GM20000 (cell line): ENCODE measurements around the gene TNFRSF18.

ENCODE experiments used
- DNase-seq: peaks from one replicate; pipeline ENCODE4 v3.0.0; 2012; ENCODE audit warnings: low spot score
- TF ChIP-seq, protein P1 (sequence below): IDR thresholded peaks from 2 replicates; pipeline ENCODE4 v1.5.1; 2012; ENCODE audit warnings: mild to moderate bottlenecking, control low read depth; ENCODE audit errors: extremely low read depth, missing control alignments

The TNFRSF18 gene

DNA sequence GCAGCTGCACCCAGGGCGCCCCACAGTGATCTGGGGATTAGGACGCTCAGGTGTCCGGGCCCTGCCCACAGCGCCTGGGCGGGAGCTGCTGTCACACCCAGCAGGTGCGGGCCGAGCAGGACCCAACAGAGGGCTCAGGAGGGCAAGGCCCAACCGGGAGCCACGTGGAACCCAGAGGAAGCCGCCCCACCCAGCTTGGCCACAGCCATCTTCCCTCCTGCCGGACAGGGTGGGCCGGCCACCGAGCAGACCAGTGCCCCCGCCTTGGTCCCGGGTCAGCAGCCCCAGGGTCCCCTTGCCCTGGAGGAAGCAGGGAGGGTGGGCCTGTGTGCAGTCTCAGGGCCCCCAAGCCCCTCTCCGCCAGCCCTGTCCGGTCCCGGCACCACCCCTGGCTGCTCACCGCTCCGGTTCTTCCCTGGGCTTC is 39.0 kb downstream of the TNFRSF18 start:
- TF ChIP-seq, protein P1, sequence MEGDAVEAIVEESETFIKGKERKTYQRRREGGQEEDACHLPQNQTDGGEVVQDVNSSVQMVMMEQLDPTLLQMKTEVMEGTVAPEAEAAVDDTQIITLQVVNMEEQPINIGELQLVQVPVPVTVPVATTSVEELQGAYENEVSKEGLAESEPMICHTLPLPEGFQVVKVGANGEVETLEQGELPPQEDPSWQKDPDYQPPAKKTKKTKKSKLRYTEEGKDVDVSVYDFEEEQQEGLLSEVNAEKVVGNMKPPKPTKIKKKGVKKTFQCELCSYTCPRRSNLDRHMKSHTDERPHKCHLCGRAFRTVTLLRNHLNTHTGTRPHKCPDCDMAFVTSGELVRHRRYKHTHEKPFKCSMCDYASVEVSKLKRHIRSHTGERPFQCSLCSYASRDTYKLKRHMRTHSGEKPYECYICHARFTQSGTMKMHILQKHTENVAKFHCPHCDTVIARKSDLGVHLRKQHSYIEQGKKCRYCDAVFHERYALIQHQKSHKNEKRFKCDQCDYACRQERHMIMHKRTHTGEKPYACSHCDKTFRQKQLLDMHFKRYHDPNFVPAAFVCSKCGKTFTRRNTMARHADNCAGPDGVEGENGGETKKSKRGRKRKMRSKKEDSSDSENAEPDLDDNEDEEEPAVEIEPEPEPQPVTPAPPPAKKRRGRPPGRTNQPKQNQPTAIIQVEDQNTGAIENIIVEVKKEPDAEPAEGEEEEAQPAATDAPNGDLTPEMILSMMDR: no peak
- DNase-seq: no peak

DNA sequence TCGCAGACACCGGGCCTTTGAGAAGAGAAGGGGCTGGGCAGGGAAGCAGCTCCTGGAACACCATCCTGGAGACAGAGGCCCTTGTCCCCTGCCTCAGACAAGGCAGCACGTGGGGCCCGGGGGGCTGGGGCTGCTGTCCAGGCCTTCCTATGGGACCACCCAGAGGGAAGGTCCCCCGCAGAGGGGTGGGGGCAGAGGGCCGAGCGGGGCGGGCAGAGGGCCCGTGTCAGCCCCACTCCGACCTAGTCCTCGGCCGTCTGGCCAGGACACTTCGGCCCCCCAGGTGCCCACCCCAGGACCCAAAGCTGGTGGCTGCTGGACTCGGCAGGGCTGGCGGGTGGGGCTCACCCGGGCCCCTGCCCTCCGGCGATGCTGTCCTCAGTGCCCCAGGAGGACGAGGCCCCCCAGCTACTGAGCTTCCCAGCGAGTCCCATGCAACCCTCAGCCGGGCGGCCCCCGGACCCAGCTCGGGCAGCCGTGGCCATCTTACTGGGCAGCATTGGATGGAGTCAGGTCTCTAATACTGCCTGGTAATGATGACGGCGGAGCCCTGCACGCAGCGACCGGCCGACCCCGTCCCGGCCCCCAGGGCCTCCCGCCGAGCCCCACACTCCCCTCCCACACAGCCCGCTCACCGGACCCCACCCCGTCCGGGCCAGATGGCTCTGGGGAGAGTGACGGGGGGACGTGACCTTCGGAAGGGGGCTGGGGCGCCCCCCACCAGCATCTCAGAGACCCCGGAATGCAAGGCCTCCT is 39.6 kb downstream of the TNFRSF18 start:
- TF ChIP-seq, protein P1: no peak
- no peak for DNase-seq

DNA sequence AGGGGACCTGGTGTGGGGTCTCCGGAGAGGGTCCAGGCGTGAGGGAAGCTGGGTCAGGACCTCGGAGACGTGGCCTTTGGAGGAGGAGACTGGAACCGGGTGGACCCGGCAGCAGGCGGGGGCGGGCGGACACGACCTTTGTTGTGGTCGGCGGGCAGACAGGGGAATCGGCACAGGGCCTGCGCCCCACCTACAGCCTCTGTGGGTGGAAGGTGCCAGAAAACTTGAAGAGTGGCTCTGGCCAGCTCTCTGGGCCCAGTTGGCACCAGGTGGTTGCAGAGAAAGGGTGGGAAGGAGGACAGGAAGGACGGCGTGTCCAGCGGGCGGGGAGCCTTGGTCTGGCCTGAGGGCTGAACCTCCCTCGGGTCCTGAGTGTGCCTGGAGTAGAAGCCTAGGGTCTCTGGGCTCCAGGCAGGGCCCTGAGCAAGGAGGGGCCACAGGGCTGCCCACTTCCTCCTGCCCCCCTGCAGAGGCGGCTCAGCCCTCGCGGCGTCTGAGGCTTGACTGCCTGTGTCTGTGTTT is 40.4 kb downstream of the TNFRSF18 start:
- TF ChIP-seq, protein P1: no peak
- no peak for DNase-seq

DNA sequence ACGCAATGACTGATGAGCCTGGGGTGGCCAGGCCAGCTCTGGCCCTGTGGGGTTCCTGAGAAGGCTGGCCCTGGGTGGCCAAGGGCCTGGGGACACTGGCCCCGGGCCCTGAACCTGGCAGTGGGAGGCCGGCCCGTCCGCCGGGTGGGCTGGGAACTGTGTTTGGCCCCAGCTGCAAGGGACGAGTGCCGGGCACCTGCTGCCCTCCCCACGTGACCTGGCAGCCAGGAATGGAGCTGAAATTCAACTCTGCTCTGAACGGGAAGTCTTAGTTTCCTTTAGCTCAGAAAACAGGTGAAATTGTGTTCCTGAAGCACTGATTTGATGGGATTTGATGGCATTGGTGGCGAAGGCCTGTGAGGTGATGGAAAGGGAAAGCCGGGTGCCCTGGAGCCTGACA is 40.9 kb downstream of the TNFRSF18 start:
- TF ChIP-seq, protein P1: no peak
- no peak for DNase-seq

DNA sequence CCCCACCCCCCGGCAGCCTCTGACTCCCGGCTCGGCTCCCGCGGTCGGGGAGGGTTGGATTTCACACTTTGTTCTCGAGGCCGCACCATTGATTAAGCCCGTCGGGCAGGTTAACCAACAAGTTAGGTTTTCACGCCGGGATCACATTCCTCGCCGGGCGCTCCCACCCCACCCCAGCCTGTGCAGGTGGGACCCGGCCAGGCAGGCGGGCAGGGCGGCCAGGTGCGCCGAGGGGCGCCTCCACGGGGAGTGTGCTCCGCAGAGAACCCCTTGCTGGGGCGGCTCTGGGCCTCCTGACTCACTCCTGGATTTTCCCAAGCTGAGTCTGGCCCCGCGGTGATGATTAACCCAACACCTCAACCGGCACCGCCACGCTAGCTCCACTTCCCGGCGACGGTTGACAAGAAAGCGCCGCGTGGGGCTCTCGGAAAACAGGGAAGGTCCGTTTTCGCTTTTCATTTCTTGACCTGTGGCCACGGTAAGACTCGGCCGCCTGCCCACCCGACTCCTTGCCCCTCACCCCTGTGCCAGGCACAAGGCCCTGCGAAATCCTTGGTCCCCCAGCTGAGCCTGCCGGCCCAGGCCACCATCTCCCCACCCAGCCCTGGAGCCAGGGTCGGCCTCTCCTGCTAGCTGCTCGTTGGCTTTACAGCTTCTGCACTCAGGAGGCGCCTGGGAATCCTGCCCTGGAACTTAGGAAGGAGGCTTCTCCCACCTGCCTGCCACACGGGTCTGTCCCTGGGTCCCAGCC is 41.5 kb downstream of the TNFRSF18 start:
- TF ChIP-seq, protein P1: no peak
- DNase-seq: no peak

DNA sequence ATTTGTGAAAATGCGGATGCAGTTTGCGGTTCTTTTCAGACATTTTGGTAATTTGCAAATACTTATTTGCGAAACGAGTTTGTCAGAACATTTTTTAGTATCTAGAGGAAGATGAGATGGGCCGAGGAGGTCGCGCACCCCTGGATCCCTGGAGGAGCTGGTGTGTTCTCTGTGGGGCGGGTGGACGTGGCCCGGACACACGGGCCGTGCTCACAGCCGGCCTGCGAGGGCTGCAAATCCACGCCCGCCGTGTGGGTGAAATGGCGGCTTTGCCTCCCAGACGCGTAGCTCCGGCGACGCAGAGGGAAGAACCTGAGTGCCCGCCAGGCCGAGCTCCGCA is 42.1 kb downstream of the TNFRSF18 start:
- DNase-seq: no peak

More for the DNA sequence above, 42.1 kb downstream of the TNFRSF18 start:
- TF ChIP-seq, protein P1: no peak
